Mesenchymal stem cell (in vitro differentiated cells and primary cell): ENCODE results near the gene CERKL.

Experiments used
- DNase-seq: peaks from one replicate; pipeline ENCODE4 v3.0.0-alpha.2; 2013
- H2AFZ ChIP-seq: one replicate; pipeline ENCODE4 v1.6.1; 2013; ENCODE audit warnings: low read depth, mild to moderate bottlenecking, control low read depth, inconsistent platforms, low read length, moderate library complexity
- H2AK5ac ChIP-seq: 2 replicates; pipeline ENCODE4 v1.6.1; 2013; ENCODE audit warnings: low read length, moderate library complexity, mild to moderate bottlenecking, inconsistent platforms; ENCODE audit not compliant: severe bottlenecking
- H2BK120ac ChIP-seq: one replicate; pipeline ENCODE4 v1.6.1; 2013; ENCODE audit warnings: low read depth, mild to moderate bottlenecking, inconsistent platforms, low read length, moderate library complexity
- H2BK12ac ChIP-seq, 2 experiments: one replicate each; pipeline ENCODE4 v1.6.1; 2013; ENCODE audit warnings: inconsistent platforms in 2 of 2, low read length in 2 of 2, mild to moderate bottlenecking in 2 of 2, moderate library complexity in 2 of 2, control low read depth in 1 of 2
- H2BK15ac ChIP-seq: one replicate; pipeline ENCODE4 v1.6.1; 2013; ENCODE audit warnings: mild to moderate bottlenecking, low read depth, inconsistent platforms; ENCODE audit not compliant: poor library complexity, severe bottlenecking
- H2BK5ac ChIP-seq: 2 replicates; pipeline ENCODE4 v1.6.1; 2013; ENCODE audit warnings: low read depth, mild to moderate bottlenecking, low read length, control low read depth, inconsistent platforms; ENCODE audit not compliant: poor library complexity, severe bottlenecking
- H3K14ac ChIP-seq, 2 experiments: one replicate each; pipeline ENCODE4 v1.6.1; 2013; ENCODE audit warnings: inconsistent platforms in 2 of 2, low read length in 2 of 2, control low read depth in 1 of 2, mild to moderate bottlenecking in 1 of 2, moderate library complexity in 1 of 2
- H3K18ac ChIP-seq, 2 experiments: one replicate each; pipeline ENCODE4 v1.6.1; 2013; ENCODE audit warnings: inconsistent platforms in 2 of 2, low read length in 2 of 2, control low read depth in 1 of 2, low read depth in 1 of 2, mild to moderate bottlenecking in 1 of 2
- H3K23ac ChIP-seq, 2 experiments: one replicate each; pipeline ENCODE4 v1.6.1; 2013; ENCODE audit warnings: inconsistent platforms in 2 of 2, low read length in 2 of 2, mild to moderate bottlenecking in 2 of 2, moderate library complexity in 2 of 2, control low read depth in 1 of 2
- H3K27ac ChIP-seq: 2 replicates; pipeline ENCODE4 v1.5.1; 2013; ENCODE audit warnings: mild to moderate bottlenecking, moderate library complexity, low read length, control low read depth, inconsistent platforms; ENCODE audit not compliant: poor library complexity, severe bottlenecking
- H3K27me3 ChIP-seq, 2 experiments: 2 replicates each; pipeline versions ENCODE4 v1.6.1 to v1.7.0; 2013; ENCODE audit warnings: low read length in 2 of 2, mild to moderate bottlenecking in 2 of 2, moderate library complexity in 2 of 2, control low read depth in 1 of 2, inconsistent platforms in 1 of 2; ENCODE audit not compliant: control insufficient read depth in 1 of 2, insufficient read depth in 1 of 2
- H3K36me3 ChIP-seq, 2 experiments: 2 replicates each; pipeline versions ENCODE4 v1.6.1 to v1.7.0; 2013; ENCODE audit warnings: low read length in 2 of 2, control low read depth in 1 of 2, inconsistent platforms in 1 of 2, low read depth in 1 of 2, mild to moderate bottlenecking in 1 of 2; ENCODE audit not compliant: insufficient read depth in 2 of 2, control insufficient read depth in 1 of 2
- H3K4ac ChIP-seq, 2 experiments: one replicate each; pipeline ENCODE4 v1.6.1; 2013; ENCODE audit warnings: inconsistent platforms in 2 of 2, low read length in 2 of 2, mild to moderate bottlenecking in 2 of 2, moderate library complexity in 2 of 2, control low read depth in 1 of 2, low read depth in 1 of 2
- H3K4me1 ChIP-seq: 2 replicates; pipeline ENCODE4 v1.6.1; 2013; ENCODE audit warnings: low read depth, low read length, control low read depth; ENCODE audit not compliant: control insufficient read depth, insufficient read depth
- H3K4me2 ChIP-seq: 2 replicates; pipeline ENCODE4 v1.6.1; 2013; ENCODE audit warnings: low read length, mild to moderate bottlenecking, inconsistent platforms; ENCODE audit not compliant: poor library complexity, severe bottlenecking
- H3K4me3 ChIP-seq, 2 experiments: 2 replicates each; pipeline versions ENCODE4 v1.5.1 to v1.7.0; 2013; ENCODE audit warnings: low read length in 2 of 2, mild to moderate bottlenecking in 2 of 2, control low read depth in 1 of 2, low read depth in 1 of 2; ENCODE audit not compliant: insufficient read depth in 1 of 2
- H3K79me1 ChIP-seq: replicated peaks from 2 replicates; pipeline ENCODE4 v1.6.1; 2013; ENCODE audit warnings: mild to moderate bottlenecking, control low read depth, low read length, inconsistent platforms; ENCODE audit not compliant: poor library complexity, severe bottlenecking
- H3K9ac ChIP-seq: 2 replicates; pipeline ENCODE4 v1.7.0; 2013; ENCODE audit warnings: mild to moderate bottlenecking, low read length, moderate library complexity
- H3K9me3 ChIP-seq: 2 replicates; pipeline ENCODE4 v1.7.0; 2013; ENCODE audit warnings: mild to moderate bottlenecking, low read length; ENCODE audit not compliant: control insufficient read depth
- H4K8ac ChIP-seq: one replicate; pipeline ENCODE4 v1.6.1; 2013; ENCODE audit warnings: inconsistent platforms, mild to moderate bottlenecking, low read length, moderate library complexity
- H4K91ac ChIP-seq: one replicate; pipeline ENCODE4 v1.6.1; 2013; ENCODE audit warnings: mild to moderate bottlenecking, low read length, inconsistent platforms
- WGBS: methylation state at CpG from one replicate; pipeline ENCODE4 v1.1.7; 2013; ENCODE audit warnings: mixed read lengths; 5-methylcytosine and 5-hydroxymethylcytosine counted together

CERKL gene

GRCh38 chr2:181627545-181627944 is 29.4 kb downstream of the CERKL start:
- DNase-seq = peak; percentile 42
- Histone ChIP-seq H3K23ac (no peak overlapping the region), H3K14ac (no peak overlapping the region), H3K18ac (no peak overlapping the region), H2AFZ (no peak overlapping the region), H3K27me3 (peaks cover 2 to 7% of the 10 kb centered on the region in 2 experiments), H3K9me3 (no peaks in the 10 kb centered on the region), H3K4ac (no peak overlapping the region), H2BK5ac (no peak overlapping the region), H2BK12ac (no peak overlapping the region), H3K79me1 (no peaks in the 10 kb centered on the region), H3K36me3 (no peaks in the 10 kb centered on the region), H2AK5ac (no peak overlapping the region), H3K4me1 (peaks cover under 1% of the 10 kb centered on the region), H4K8ac (no peak overlapping the region), H3K4me2 (no peak overlapping the region), H4K91ac (no peak overlapping the region), H2BK15ac (no peak overlapping the region), H3K27ac (no peak overlapping the region), H3K9ac (no peak overlapping the region), H3K4me3 (no peak overlapping the region), H2BK120ac (no peak overlapping the region)
- WGBS = 74% methylated on average over 2 of the region's 3 CpGs

- Histone ChIP-seq H2BK15ac (no peak overlapping the region), H3K4me3 (no peak overlapping the region), H2BK5ac (no peak overlapping the region), H2AFZ (no peak overlapping the region), H3K4ac (no peak overlapping the region), H3K27me3 (peaks cover 2 to 7% of the 10 kb centered on the region in 2 experiments), H3K9ac (no peak overlapping the region), H3K18ac (no peak overlapping the region), H3K36me3 (no peaks in the 10 kb centered on the region), H4K8ac (no peak overlapping the region), H3K14ac (no peak overlapping the region), H4K91ac (no peak overlapping the region), H2BK12ac (no peak overlapping the region), H3K79me1 (no peaks in the 10 kb centered on the region), H3K4me2 (no peak overlapping the region), H3K23ac (no peak overlapping the region), H2BK120ac (no peak overlapping the region), H3K27ac (no peak overlapping the region), H2AK5ac (no peak overlapping the region), H3K4me1 (no peaks in the 10 kb centered on the region), H3K9me3 (no peaks in the 10 kb centered on the region)
- no peak for DNase-seq
These were observed 30.2 kb downstream of the CERKL start for GRCh38 chr2:181626671-181627070.

DNA sequence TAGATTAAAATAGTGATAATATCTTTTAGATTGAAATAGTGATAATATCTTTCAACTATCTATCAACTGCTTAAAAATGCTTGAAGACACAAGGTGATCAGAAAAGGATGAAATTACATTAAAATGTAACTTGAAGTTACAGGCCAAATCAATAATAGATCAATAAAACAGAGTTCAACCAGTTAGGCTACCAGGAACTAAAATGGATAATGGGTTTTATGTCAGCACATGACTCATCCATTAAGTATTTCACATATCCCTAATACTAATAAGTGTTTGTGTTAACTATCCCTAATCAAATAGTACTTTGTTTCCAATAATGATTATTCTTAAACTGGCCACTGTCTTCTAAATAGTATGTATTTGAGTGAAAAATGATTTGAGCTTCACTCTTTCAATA is 33.7 kb downstream of the CERKL start:
- Histone ChIP-seq H3K23ac (no peak overlapping the region), H2AFZ (no peak overlapping the region), H3K9me3 (no peaks in the 10 kb centered on the region), H3K4me2 (no peak overlapping the region), H3K14ac (no peak overlapping the region), H3K36me3 (no peaks in the 10 kb centered on the region), H3K18ac (no peak overlapping the region), H2BK5ac (no peak overlapping the region), H3K4me3 (no peak overlapping the region), H3K9ac (no peak overlapping the region), H3K27me3 (peaks cover 0 to 2% of the 10 kb centered on the region in 2 experiments), H3K4ac (no peak overlapping the region), H3K27ac (no peak overlapping the region), H3K79me1 (no peaks in the 10 kb centered on the region), H4K91ac (no peak overlapping the region), H3K4me1 (no peaks in the 10 kb centered on the region), H4K8ac (no peak overlapping the region), H2BK120ac (no peak overlapping the region), H2BK12ac (no peak overlapping the region), H2BK15ac (no peak overlapping the region), H2AK5ac (no peak overlapping the region)
- DNase-seq = no peak

DNA sequence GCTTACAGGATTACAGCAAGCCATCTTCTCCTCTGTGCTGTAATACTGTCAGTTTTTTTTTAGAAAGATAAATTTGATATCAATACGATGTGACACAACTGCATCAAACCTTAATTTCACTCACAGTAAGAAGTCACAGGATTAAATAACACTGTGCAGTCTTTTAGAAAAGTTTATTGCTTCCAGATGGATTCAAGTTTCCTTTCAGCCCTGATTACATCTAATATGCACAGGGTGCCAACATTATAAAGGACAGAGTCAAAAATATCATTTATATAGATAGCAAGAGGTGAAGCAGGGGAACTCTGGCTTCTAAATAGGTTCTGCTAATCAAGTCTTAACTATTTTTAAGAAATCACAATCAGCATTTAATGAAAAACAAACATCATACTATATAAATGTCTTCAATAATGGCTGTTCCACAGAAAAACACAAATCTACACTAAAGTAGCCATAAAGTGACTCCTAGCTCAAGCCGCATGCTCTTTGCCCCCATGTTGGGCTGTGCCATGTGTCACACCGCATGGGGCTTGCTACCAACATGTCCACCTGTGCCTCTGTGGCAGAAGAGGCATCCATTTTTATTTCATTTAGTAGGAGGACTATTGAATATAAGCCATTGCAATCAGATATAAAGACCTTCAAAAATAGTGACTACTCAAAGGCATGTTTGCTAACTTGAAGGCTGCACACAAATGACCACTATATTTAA is 35.0 kb downstream of the CERKL start:
- H2BK15ac ChIP-seq = no peak overlapping the region
- no peak overlapping the region for H3K4me2 ChIP-seq
- H4K91ac ChIP-seq = no peak overlapping the region
- no peak overlapping the region for H2BK5ac ChIP-seq
- no peak overlapping the region for H3K4ac ChIP-seq
- no peak overlapping the region for H4K8ac ChIP-seq
- H3K14ac ChIP-seq = no peak overlapping the region
- DNase-seq = no peak
- H3K36me3 ChIP-seq = no peaks in the 10 kb centered on the region
- H3K9ac ChIP-seq = no peak overlapping the region
- peaks cover 0 to 2% of the 10 kb centered on the region in 2 experiments for H3K27me3 ChIP-seq
- H3K9me3 ChIP-seq = no peaks in the 10 kb centered on the region
- no peak overlapping the region for H2BK120ac ChIP-seq
- 83% methylated on average over 1 of the region's 3 CpGs for WGBS
- H2AK5ac ChIP-seq = no peak overlapping the region
- H3K4me3 ChIP-seq = no peak overlapping the region
- no peak overlapping the region for H3K23ac ChIP-seq
- no peak overlapping the region for H2AFZ ChIP-seq
- H3K79me1 ChIP-seq = no peaks in the 10 kb centered on the region
- no peak overlapping the region for H3K18ac ChIP-seq
- H3K4me1 ChIP-seq = no peaks in the 10 kb centered on the region
- no peak overlapping the region for H2BK12ac ChIP-seq
- H3K27ac ChIP-seq = no peak overlapping the region
